ENCODE measurements around the gene MAN2B2.

Gene MAN2B2

GRCh38 chr4:6594826-6595355 is 19.9 kb downstream of the MAN2B2 start (continued):
- TF ChIP-seq CREB5 (CRISPR knock-in tag; IDR thresholded peaks at IDR 0.05; ENCODE audit: low read depth), result no peak
- TF ChIP-seq PATZ1 (CRISPR knock-in tag; IDR thresholded peaks at IDR 0.05; ENCODE audit: borderline replicate concordance), result no peak

GRCh38 chr4:6595897-6596537 is 21.0 kb downstream of the MAN2B2 start:
- no peak; the same call in 2 of the 3 replicates for ATAC-seq
- no peak for TF ChIP-seq POU6F1 (CRISPR knock-in tag; IDR thresholded peaks at IDR 0.05; ENCODE audit: borderline replicate concordance, low read depth)
- no peak for TF ChIP-seq ZNF8 (CRISPR knock-in tag; IDR thresholded peaks at IDR 0.05)
- TF ChIP-seq RARB (CRISPR knock-in tag; IDR thresholded peaks at IDR 0.05), result no peak
- TF ChIP-seq ISL1 (CRISPR knock-in tag; IDR thresholded peaks at IDR 0.05), result no peak
- TF ChIP-seq TCF4 (CRISPR knock-in tag; IDR thresholded peaks at IDR 0.05; ENCODE audit: borderline replicate concordance), result no peak
- TF ChIP-seq TOX (CRISPR knock-in tag; IDR thresholded peaks at IDR 0.05; ENCODE audit: borderline replicate concordance), result no peak
- TF ChIP-seq SNAI2 (CRISPR knock-in tag; IDR thresholded peaks at IDR 0.05), result no peak
- TF ChIP-seq ZNF70 (CRISPR knock-in tag; IDR thresholded peaks at IDR 0.05), result no peak
- no peak for TF ChIP-seq ARNTL (CRISPR knock-in tag; IDR thresholded peaks at IDR 0.05; ENCODE audit: borderline replicate concordance, low read depth)
- TF ChIP-seq ZFP30 (CRISPR knock-in tag; IDR thresholded peaks at IDR 0.05), result no peak
- no peak for TF ChIP-seq BACH2 (CRISPR knock-in tag; IDR thresholded peaks at IDR 0.05; ENCODE audit: borderline replicate concordance)
- no peak for TF ChIP-seq OSR1 (CRISPR knock-in tag; IDR thresholded peaks at IDR 0.05)
- no peak for TF ChIP-seq PATZ1 (CRISPR knock-in tag; IDR thresholded peaks at IDR 0.05; ENCODE audit: borderline replicate concordance)
- TF ChIP-seq CSRNP3 (CRISPR knock-in tag; IDR thresholded peaks at IDR 0.05), result no peak
- no peak for TF ChIP-seq PPARA (CRISPR knock-in tag; IDR thresholded peaks at IDR 0.05; ENCODE audit: borderline replicate concordance)
- TF ChIP-seq ESRRG (CRISPR knock-in tag; IDR thresholded peaks at IDR 0.05), result no peak
- no peak for TF ChIP-seq CSDC2 (CRISPR knock-in tag; IDR thresholded peaks at IDR 0.05)
- TF ChIP-seq CREB5 (CRISPR knock-in tag; IDR thresholded peaks at IDR 0.05; ENCODE audit: low read depth), result no peak

- ATAC-seq, result no peak
- TF ChIP-seq ZNF8 (CRISPR knock-in tag; IDR thresholded peaks at IDR 0.05) (no peak), CSRNP3 (CRISPR knock-in tag; IDR thresholded peaks at IDR 0.05) (no peak), ARNTL (CRISPR knock-in tag; IDR thresholded peaks at IDR 0.05; ENCODE audit: borderline replicate concordance, low read depth) (no peak), CSDC2 (CRISPR knock-in tag; IDR thresholded peaks at IDR 0.05) (no peak), TOX (CRISPR knock-in tag; IDR thresholded peaks at IDR 0.05; ENCODE audit: borderline replicate concordance) (no peak), ZFP3 (CRISPR knock-in tag; IDR thresholded peaks at IDR 0.05) (no peak), ISL1 (CRISPR knock-in tag; IDR thresholded peaks at IDR 0.05) (no peak), ZNF70 (CRISPR knock-in tag; IDR thresholded peaks at IDR 0.05) (no peak), ZNF565 (CRISPR knock-in tag; conservative IDR thresholded peaks at IDR 0.05; ENCODE audit: low read depth) (no peak), POU6F1 (CRISPR knock-in tag; IDR thresholded peaks at IDR 0.05; ENCODE audit: borderline replicate concordance, low read depth) (no peak), PPARA (CRISPR knock-in tag; IDR thresholded peaks at IDR 0.05; ENCODE audit: borderline replicate concordance) (no peak), SNAI2 (CRISPR knock-in tag; IDR thresholded peaks at IDR 0.05) (no peak), TCF4 (CRISPR knock-in tag; IDR thresholded peaks at IDR 0.05; ENCODE audit: borderline replicate concordance) (no peak)
Measured at GRCh38 chr4:6596948-6597347, 22.0 kb downstream of the MAN2B2 start.

Measured in SK-N-SH treated with all-trans-retinoic acid at 6 μM for 48 hours (cell line).